CD8-positive, alpha-beta memory T cell (primary cell): ENCODE results near the gene HARS2. TPM values are rescaled to one million over a fixed set of nuclear protein-coding genes. Genes with fewer than 3 reads are reported as not detected.
A peak's percentile ranks its signal among the peaks of the same experiment; 100 is the strongest.
"Not testable (repeated sequence)": the region's sequence is repeated elsewhere in the genome, so short reads cannot be mapped to it uniquely, and the experiment has no call there.

Experiments used
- CTCF ChIA-PET: fragments of 350-600 bp; sonication (Branson Sonifier 250); formaldehyde crosslinking; loops from one replicate; lab custom pipeline; 2021; ENCODE audit warnings: antibody characterized with exemption; lab: Charles Lee
- POLR2A ChIA-PET: fragments of 350-600 bp; sonication (Branson Sonifier 250); formaldehyde crosslinking; loops from one replicate; lab custom pipeline; 2021; ENCODE audit warnings: antibody characterized with exemption; lab: Charles Lee
- DNase-seq, 5 donors: peaks; one replicate each; pipeline versions ENCODE4 v3.0.0 to v3.0.0-alpha.2; 2020 to 2022; ENCODE audit warnings: mixed read lengths in 1 of 5
- H3K27ac ChIP-seq: one replicate; pipeline ENCODE4 v1.7.0; 2013; ENCODE audit warnings: low read depth, mild to moderate bottlenecking, low read length, moderate library complexity
- H3K27me3 ChIP-seq: 2 replicates; pipeline ENCODE4 v1.7.0; 2013; ENCODE audit warnings: low read length, mild to moderate bottlenecking; ENCODE audit not compliant: insufficient read depth, poor library complexity, severe bottlenecking
- H3K36me3 ChIP-seq: 2 replicates; pipeline ENCODE4 v1.7.0; 2013; ENCODE audit warnings: mild to moderate bottlenecking, low read length, moderate library complexity; ENCODE audit not compliant: insufficient read depth
- H3K4me1 ChIP-seq: 2 replicates; pipeline ENCODE4 v1.7.0; 2013; ENCODE audit warnings: mild to moderate bottlenecking, low read length, moderate library complexity; ENCODE audit not compliant: insufficient read depth
- H3K4me3 ChIP-seq: 2 replicates; pipeline ENCODE4 v1.7.0; 2013; ENCODE audit warnings: mild to moderate bottlenecking, low read length
- H3K9me3 ChIP-seq: 2 replicates; pipeline ENCODE4 v1.7.0; 2013; ENCODE audit warnings: mild to moderate bottlenecking, low read length
- H3K27ac Mint-ChIP-seq, 8 donors: one replicate each; pipeline ENCODE4 v1.8.0; 2020 to 2021; ENCODE audit warnings: mixed read lengths in 8 of 8, mild to moderate bottlenecking in 6 of 8, inconsistent platforms in 3 of 8, moderate library complexity in 3 of 8
- H3K27me3 Mint-ChIP-seq, 2 donors: one replicate each; pipeline ENCODE4 v1.8.0; 2020 to 2021; ENCODE audit warnings: mixed read lengths in 2 of 2, mild to moderate bottlenecking in 1 of 2, moderate library complexity in 1 of 2
- H3K36me3 Mint-ChIP-seq, 3 donors: one replicate each; pipeline ENCODE4 v1.8.0; 2020 to 2021; ENCODE audit warnings: mixed read lengths in 3 of 3, inconsistent platforms in 1 of 3, mild to moderate bottlenecking in 1 of 3
- H3K4me1 Mint-ChIP-seq, 3 donors: one replicate each; pipeline ENCODE4 v1.8.0; 2020 to 2021; ENCODE audit warnings: mixed read lengths in 3 of 3, inconsistent platforms in 1 of 3, mild to moderate bottlenecking in 1 of 3
- H3K4me3 Mint-ChIP-seq, 7 donors: one replicate each; pipeline ENCODE4 v1.8.0; 2020 to 2021; ENCODE audit warnings: mixed read lengths in 7 of 7, mild to moderate bottlenecking in 6 of 7, moderate library complexity in 4 of 7, inconsistent platforms in 2 of 7
- H3K9me3 Mint-ChIP-seq, 5 donors: one replicate each; pipeline ENCODE4 v1.8.0; 2020 to 2022; ENCODE audit warnings: mixed read lengths in 5 of 5, mild to moderate bottlenecking in 3 of 5, moderate library complexity in 2 of 5, inconsistent platforms in 1 of 5
- polyA plus RNA-seq: library from polyadenylated mRNA; unstranded; fragments of 300-500 nt; fragmentation: Illumina TruSeq; gene quantifications from one replicate; pipeline ENCODE4 v1.2.3, GENCODE V29; 2021
- total RNA-seq, 2 experiments: library from RNA; stranded (reverse); gene quantifications; one replicate each; pipeline ENCODE4 v1.2.3, GENCODE V29; 2021

Gene HARS2
- total and polyA plus RNA-seq, 3 experiments from 2014 or later, result 21.0 to 29.4 (median 26.4) TPM

DNA sequence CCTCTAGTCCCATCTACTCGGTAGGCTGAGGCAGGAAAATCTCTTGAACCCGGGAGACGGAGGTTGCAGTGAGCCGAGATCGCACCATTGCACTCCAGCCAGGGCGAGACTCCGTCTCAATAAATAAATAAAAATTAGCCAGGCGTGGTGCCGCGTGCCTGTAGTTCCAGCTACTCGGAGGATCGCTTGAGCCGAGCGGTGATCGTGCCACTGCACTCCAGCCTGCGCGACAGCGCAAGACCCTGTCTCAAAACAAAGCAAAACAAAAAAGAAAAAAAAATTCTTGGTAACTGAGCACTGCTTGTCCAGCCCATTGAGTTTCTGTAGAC, 27.3 kb upstream of the HARS2 start:
- Histone ChIP-seq H3K36me3 (peaks cover 52% of the 10 kb centered on the region), H3K9me3 (no peaks in the 10 kb centered on the region), H3K27me3 (no peaks in the 10 kb centered on the region), H3K4me1 (peaks cover 24% of the 10 kb centered on the region), H3K4me3 (peak overlapping the region; percentile 84), H3K27ac (peak overlapping the region; percentile 91)
- ChIA-PET CTCF (interaction anchor here (0.8 to 1.4 kb wide), 3 partner anchors 25 to 263 kb away, joined by 3 read pairs; partner anchors contain the start of genes ANKHD1 and TMCO6), POLR2A (interaction anchor here (0.8 to 3.9 kb wide), 4 partner anchors 11 to 262 kb away, joined by 3 to 16 read pairs (median 4); partner anchors contain the start of genes ANKHD1, IK, NDUFA2 and ZMAT2)
- no peak for DNase-seq
- Mint-ChIP-seq H3K4me3 (peak overlapping the region; percentile 93 to 100 (median 98)), H3K27ac (peak overlapping the region; percentile 97 to 100 (median 99)), H3K4me1 (peaks cover 33 to 41% (median 39%) of the 10 kb centered on the region in 3 donors), H3K27me3 (peaks cover 0 to 1% of the 10 kb centered on the region in 2 donors), H3K36me3 (peaks cover 1 to 83% (median 22%) of the 10 kb centered on the region in 3 donors), H3K9me3 (no peaks in the 10 kb centered on the region)

DNA sequence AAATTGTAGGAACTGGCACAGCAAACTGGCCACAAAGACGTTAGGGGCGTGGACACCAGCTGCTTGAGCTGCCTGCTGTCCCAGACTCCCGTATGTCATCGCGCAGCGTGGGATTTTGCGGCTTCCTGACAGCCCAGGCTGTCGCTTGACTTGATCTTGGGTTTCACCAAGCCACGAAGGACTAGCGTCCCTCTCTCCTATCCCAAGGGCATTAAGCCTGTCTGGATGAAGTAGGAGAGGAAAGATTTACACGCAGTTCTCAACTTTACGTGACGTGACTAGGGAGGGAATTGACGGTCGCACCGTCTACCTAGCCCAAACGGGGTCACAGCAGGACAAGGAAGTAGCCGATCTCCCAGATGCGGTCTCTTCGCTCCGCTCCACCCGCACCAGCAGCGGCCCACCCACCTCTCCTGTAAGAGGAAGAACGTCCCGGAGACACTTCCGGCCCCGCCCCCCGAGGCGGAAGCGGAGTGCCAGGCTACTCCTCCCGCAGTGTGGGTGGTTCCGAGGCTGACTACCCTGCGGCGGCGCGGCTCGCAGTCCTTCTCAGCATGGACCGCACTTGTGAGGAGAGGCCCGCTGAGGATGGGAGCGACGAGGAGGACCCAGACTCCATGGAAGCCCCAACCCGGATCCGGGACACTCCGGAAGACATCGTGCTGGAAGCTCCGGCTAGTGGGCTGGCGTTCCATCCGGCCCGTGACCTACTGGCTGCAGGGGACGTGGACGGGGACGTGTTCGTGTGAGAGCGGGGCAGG, 26.7 kb upstream of the HARS2 start, which contains the start of gene WDR55:
Gene WDR55, plus strand, starts transcription at position 546 of the 761 bp plus-strand sequence. Its CDS starts 9 bp downstream, at position 555.
- Mint-ChIP-seq H3K36me3 (peaks cover 0 to 83% (median 20%) of the 10 kb centered on the region in 3 donors), H3K27ac (peak within 1 kb of the TSS; percentile 97 to 100 (median 99)), H3K27me3 (peaks cover 0 to 1% of the 10 kb centered on the region in 2 donors), H3K9me3 (no peaks in the 10 kb centered on the region), H3K4me3 (peak within 1 kb of the TSS; percentile 93 to 100 (median 98)), H3K4me1 (peaks cover 33 to 41% (median 39%) of the 10 kb centered on the region in 3 donors)
- H3K27me3 ChIP-seq, result no peaks in the 10 kb centered on the region
- peaks cover 48% of the 10 kb centered on the region for H3K36me3 ChIP-seq
- peak within 1 kb of the TSS; percentile 84 for H3K4me3 ChIP-seq
- ChIA-PET POLR2A (interaction anchor here (0.8 to 3.9 kb wide), 4 partner anchors 11 to 262 kb away, joined by 3 to 16 read pairs (median 4); partner anchors contain the start of genes ANKHD1, IK, NDUFA2 and ZMAT2), CTCF (interaction anchor here (0.8 to 1.4 kb wide), 4 partner anchors 25 to 263 kb away, joined by 3 read pairs; partner anchors contain the start of genes ANKHD1 and TMCO6)
- no peaks in the 10 kb centered on the region for H3K9me3 ChIP-seq
- peaks cover 24% of the 10 kb centered on the region for H3K4me1 ChIP-seq
- H3K27ac ChIP-seq, result peak within 1 kb of the TSS; percentile 91
- peak; percentile 94 to 97 (median 95) for DNase-seq

DNA sequence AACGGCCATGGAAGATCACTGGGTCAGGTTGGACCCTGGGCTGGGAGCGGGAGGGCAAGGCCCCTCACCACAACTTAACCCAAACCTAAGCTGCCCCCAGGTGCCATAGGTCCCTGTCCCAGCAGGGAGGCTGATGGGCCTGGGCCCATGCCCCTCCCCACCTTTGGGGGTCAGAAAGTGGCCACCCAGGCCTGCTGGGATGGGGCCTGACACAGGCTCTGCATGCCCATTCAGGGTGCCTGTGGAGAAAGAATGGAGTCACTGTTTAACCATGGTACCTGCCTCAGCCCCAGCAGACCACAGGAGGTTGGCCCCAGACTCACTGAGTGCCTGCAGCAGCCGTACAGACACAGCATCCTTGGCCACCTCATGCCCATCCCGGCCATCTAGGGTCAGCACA, 20.2 kb upstream of the HARS2 start:
- DNase-seq, H3K27me3 ChIP-seq, H3K27ac ChIP-seq, H3K9me3 Mint-ChIP-seq, POLR2A ChIA-PET, H3K27me3 Mint-ChIP-seq, H3K4me3 Mint-ChIP-seq, H3K9me3 ChIP-seq, H3K4me3 ChIP-seq: not testable (repeated sequence)
- Histone ChIP-seq H3K36me3 (peaks cover 33% of the 10 kb centered on the region), H3K4me1 (peaks cover 12% of the 10 kb centered on the region)
- Mint-ChIP-seq H3K27ac (peak overlapping the region in 1 of 8 donors; percentile 60), H3K4me1 (peaks cover 20 to 26% (median 22%) of the 10 kb centered on the region in 3 donors), H3K36me3 (peaks cover 13 to 86% (median 14%) of the 10 kb centered on the region in 3 donors)
- CTCF ChIA-PET, result interaction anchor here (1.4 kb wide), 1 partner anchor 308 kb away, joined by 3 read pairs; no protein-coding TSS in a partner anchor

DNA sequence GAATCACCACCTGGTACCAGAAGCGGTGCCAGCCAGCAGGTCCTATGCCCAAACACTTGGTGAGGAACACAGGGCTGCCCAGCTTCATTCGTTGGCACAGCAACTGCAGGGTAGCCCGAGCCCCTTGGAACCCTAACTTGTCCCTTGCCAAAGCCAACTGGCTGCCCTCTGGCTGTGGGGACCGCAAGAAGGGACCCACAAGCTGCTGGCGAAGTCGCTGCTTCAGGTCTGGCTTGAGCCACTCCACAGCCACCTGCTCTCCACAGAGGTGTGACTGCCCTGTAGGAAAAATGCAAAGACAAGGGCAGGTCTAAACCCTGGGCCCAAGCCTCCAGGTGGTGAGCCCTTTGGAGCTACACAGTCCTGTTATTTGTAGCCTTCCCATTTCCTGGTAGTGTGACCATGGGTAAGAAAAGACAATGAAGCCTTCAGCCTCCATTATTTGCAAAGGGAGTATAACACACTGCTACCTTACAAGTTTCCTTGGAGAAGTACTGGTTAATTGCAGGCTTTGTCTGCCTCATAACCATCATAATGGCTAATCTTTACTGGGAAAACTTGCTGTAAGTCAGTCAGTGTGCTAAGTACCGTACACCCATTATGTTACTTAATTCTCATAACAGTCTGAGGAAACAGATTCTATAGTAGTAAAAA, 19.7 kb upstream of the HARS2 start:
- peak overlapping the region in 2 of 8 donors; percentile 34 to 52 for H3K27ac Mint-ChIP-seq
- ChIA-PET CTCF (interaction anchor here (1.4 kb wide), 1 partner anchor 309 kb away, joined by 3 read pairs; no protein-coding TSS in a partner anchor), POLR2A (no interaction called here)
- peaks cover 11 to 89% (median 16%) of the 10 kb centered on the region in 3 donors for H3K36me3 Mint-ChIP-seq
- Histone ChIP-seq H3K4me3 (no peak overlapping the region), H3K36me3 (peaks cover 38% of the 10 kb centered on the region), H3K9me3 (no peaks in the 10 kb centered on the region), H3K27ac (no peak overlapping the region), H3K27me3 (no peaks in the 10 kb centered on the region), H3K4me1 (peaks cover 6% of the 10 kb centered on the region)
- no peak overlapping the region for H3K4me3 Mint-ChIP-seq
- H3K4me1 Mint-ChIP-seq, result peaks cover 15 to 20% (median 18%) of the 10 kb centered on the region in 3 donors
- H3K27me3 Mint-ChIP-seq, result peaks cover 0 to 2% of the 10 kb centered on the region in 2 donors
- H3K9me3 Mint-ChIP-seq, result no peaks in the 10 kb centered on the region
- DNase-seq, result no peak

DNA sequence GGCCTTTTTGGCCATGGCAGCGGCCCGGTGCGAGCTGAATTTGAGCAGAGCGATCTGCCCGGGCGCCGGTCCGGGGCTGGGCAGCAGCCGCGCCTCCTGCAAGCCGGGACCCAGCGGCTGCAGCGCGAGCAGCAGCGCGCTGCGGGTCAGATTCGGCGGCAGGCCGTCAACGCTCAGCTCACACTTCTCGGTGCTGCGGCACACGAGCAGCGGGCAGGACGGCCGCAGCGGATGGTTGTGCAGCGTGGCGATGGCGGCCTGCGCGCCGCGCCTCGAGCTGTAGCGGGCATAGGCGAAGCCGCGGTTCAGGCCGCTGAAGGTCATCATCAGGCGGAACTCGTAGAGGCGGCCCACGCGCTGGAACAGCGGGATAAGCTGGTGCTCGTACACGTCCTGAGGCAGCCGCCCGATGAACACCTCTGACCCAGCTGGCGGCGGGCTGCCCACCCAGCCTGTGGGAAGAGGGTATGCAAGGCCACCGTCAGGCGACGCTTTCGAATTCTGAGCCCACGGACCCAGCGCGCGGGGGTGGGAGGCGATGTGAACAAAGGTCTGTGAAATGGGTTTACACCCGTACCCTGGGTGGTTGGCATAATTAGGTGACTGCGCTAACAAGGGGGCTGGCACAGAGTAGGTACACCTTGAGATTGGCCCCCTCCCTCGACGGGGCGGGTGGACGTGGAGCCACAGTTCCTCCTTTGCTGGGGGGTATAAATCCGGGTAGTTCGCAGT, 18.6 kb upstream of the HARS2 start:
- Mint-ChIP-seq H3K27ac (peak overlapping the region in 1 of 8 donors; percentile 75), H3K36me3 (peaks cover 14 to 89% (median 18%) of the 10 kb centered on the region in 3 donors), H3K27me3 (peaks cover 0 to 2% of the 10 kb centered on the region in 2 donors), H3K4me1 (peaks cover 5 to 10% (median 7%) of the 10 kb centered on the region in 3 donors), H3K4me3 (no peak overlapping the region), H3K9me3 (no peaks in the 10 kb centered on the region)
- no peak overlapping the region for H3K27ac ChIP-seq
- CTCF ChIA-PET, result no interaction called here
- no peak overlapping the region for H3K4me3 ChIP-seq
- peak in 1 of 5 donors; percentile 51 for DNase-seq
- H3K36me3 ChIP-seq, result peaks cover 46% of the 10 kb centered on the region
- POLR2A ChIA-PET, result interaction anchor here (1.2 kb wide), 1 partner anchor 25 kb away, joined by 5 read pairs; the partner anchor contains the start of genes IK and NDUFA2
- no peaks in the 10 kb centered on the region for H3K4me1 ChIP-seq
- H3K27me3 ChIP-seq, result no peaks in the 10 kb centered on the region
- no peaks in the 10 kb centered on the region for H3K9me3 ChIP-seq

DNA sequence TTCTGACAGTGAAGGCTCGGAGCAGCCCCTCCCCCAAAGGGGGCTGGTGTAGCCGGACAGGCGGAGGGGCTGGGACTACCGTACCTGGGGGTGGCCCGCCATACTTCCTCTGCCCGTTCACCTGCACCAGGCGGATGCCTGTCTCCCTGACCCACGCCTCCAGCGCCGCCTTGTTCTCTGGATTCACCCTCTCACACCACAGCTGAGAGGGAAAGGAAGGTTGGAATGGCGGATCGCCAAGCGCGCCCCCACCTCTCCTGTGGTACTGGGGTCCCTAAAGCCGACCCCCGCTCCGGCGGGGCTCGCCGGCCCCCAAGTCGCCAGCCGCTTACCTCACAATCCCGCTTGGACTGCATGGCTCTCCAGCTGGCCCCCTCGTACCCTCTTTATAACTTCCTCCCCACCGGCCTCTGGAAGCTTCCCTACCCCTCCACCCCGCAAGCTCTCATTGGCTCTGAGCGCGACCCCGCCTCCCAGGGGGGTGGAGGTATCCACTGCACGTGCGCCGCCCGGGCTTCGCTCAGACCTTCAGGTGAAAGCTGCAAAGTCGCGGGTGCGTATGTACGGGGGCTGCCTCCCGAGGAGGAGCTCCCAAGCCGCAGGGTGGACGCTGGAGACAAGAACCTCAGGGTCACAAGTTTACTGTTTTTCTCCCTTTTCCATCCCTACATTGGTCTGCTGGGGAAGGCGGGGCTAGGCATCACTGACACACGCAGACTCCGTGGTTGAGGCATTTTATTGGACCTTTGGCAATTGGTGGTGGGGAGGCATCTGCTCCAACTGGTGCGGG, 17.9 kb upstream of the HARS2 start, which contains the start of gene DND1:
Gene DND1, minus strand, starts transcription at position 390 of the 790 bp plus-strand sequence. Its CDS starts 34 bp downstream, at position 356.
- H3K4me1 Mint-ChIP-seq, result peaks cover 0 to 4% (median 2%) of the 10 kb centered on the region in 3 donors
- H3K36me3 ChIP-seq, result peaks cover 42% of the 10 kb centered on the region

More for the DNA sequence above, 17.9 kb upstream of the HARS2 start, which contains the start of gene DND1:
- Histone ChIP-seq H3K27me3 (no peaks in the 10 kb centered on the region), H3K4me1 (no peaks in the 10 kb centered on the region), H3K9me3 (no peaks in the 10 kb centered on the region), H3K27ac (no peak within 1 kb of the TSS), H3K4me3 (no peak within 1 kb of the TSS)
- CTCF ChIA-PET, result no interaction called here
- POLR2A ChIA-PET, result interaction anchor here (1.2 kb wide), 1 partner anchor 26 kb away, joined by 5 read pairs; the partner anchor contains the start of genes IK and NDUFA2
- Mint-ChIP-seq H3K9me3 (no peaks in the 10 kb centered on the region), H3K27ac (peak within 1 kb of the TSS in 4 of 8 donors; percentile 17 to 86 (median 61)), H3K27me3 (peaks cover 0 to 2% of the 10 kb centered on the region in 2 donors), H3K36me3 (peaks cover 14 to 89% (median 18%) of the 10 kb centered on the region in 3 donors), H3K4me3 (peak within 1 kb of the TSS in 1 of 7 donors; percentile 20)
- no peak for DNase-seq
